Parathyroid adenoma (tissue), 2 donors: ENCODE data around the gene CCDC50.

ENCODE experiments used
- H2AFZ ChIP-seq: fragments of 300-600 bp; sonication (generic); one replicate; pipeline ENCODE4 v1.7.0; 2017; ENCODE audit warnings: antibody characterized with exemption, mild to moderate bottlenecking
- H3K27ac ChIP-seq: fragments of 300-600 bp; sonication (generic); one replicate; pipeline ENCODE4 v1.7.0; 2017
- H3K27me3 ChIP-seq: fragments of 300-600 bp; sonication (generic); one replicate; pipeline ENCODE4 v1.7.0; 2017; ENCODE audit warnings: low read length; ENCODE audit not compliant: control insufficient read depth, insufficient read depth
- H3K36me3 ChIP-seq: fragments of 300-600 bp; sonication (generic); one replicate; pipeline ENCODE4 v1.7.0; 2017; ENCODE audit warnings: low read length; ENCODE audit not compliant: control insufficient read depth, insufficient read depth
- H3K4me1 ChIP-seq: fragments of 300-600 bp; sonication (generic); one replicate; pipeline ENCODE4 v1.7.0; 2017; ENCODE audit warnings: control low read depth
- H3K4me2 ChIP-seq: fragments of 300-600 bp; sonication (generic); one replicate; pipeline ENCODE4 v1.7.0; 2017; ENCODE audit warnings: low read length
- H3K4me3 ChIP-seq: fragments of 300-600 bp; sonication (generic); one replicate; pipeline ENCODE4 v1.7.0; 2017; ENCODE audit warnings: low read depth, low read length
- H3K79me2 ChIP-seq: fragments of 300-600 bp; sonication (generic); one replicate; pipeline ENCODE4 v1.7.0; 2017; ENCODE audit warnings: control low read depth
- H3K9ac ChIP-seq: fragments of 300-600 bp; sonication (generic); one replicate; pipeline ENCODE4 v1.7.0; 2017; ENCODE audit warnings: mild to moderate bottlenecking
- H3K9me3 ChIP-seq: fragments of 300-600 bp; sonication (generic); one replicate; pipeline ENCODE4 v1.7.0; 2017; ENCODE audit warnings: low read length; ENCODE audit not compliant: control insufficient read depth
- CTCF ChIP-seq: fragments of 300-600 bp; sonication (generic); IDR thresholded peaks from one replicate; pipeline ENCODE4 v1.7.0; 2017; ENCODE audit warnings: antibody characterized with exemption, mild to moderate bottlenecking
- donor health status: primary hyperparathyroidism.

The CCDC50 gene

DNA sequence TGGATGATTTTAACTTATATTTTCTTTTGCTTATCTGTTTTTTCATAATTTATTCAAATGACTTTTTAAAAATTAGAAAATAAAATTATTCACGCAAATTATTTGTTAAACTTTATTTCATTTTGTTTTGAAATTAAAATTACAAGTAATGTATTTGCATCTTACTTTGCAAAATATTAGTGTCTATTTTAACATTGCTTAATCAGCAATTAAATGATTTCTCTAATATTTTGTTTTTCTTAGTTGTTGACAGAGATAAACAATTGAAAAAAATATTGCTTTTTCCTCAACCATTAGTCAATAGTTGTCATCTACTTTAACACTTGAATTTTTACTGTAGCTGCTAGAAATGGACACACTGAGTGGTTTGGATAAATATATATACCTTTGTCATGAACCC lies 99.0 kb downstream of the CCDC50 start:
- H3K4me1 ChIP-seq, result no peaks in the 10 kb centered on the region
- H3K9me3 ChIP-seq, result no peaks in the 10 kb centered on the region
- H3K27me3 ChIP-seq, result no peaks in the 10 kb centered on the region
- H3K4me2 ChIP-seq, result no peak overlapping the region
- H3K79me2 ChIP-seq, result no peaks in the 10 kb centered on the region
- no peak overlapping the region for H3K4me3 ChIP-seq
- H3K36me3 ChIP-seq, result no peaks in the 10 kb centered on the region
- no peak overlapping the region for H3K9ac ChIP-seq
- no peak overlapping the region for H3K27ac ChIP-seq
- TF ChIP-seq CTCF, result no peak
- no peak overlapping the region for H2AFZ ChIP-seq

- H3K4me1 ChIP-seq, result no peaks in the 10 kb centered on the region
- H3K36me3 ChIP-seq, result no peaks in the 10 kb centered on the region
- H3K79me2 ChIP-seq, result no peaks in the 10 kb centered on the region
- no peak overlapping the region for H3K27ac ChIP-seq
- TF ChIP-seq CTCF, result no peak
- no peak overlapping the region for H3K9ac ChIP-seq
- H3K27me3 ChIP-seq, result no peaks in the 10 kb centered on the region
- H3K4me2 ChIP-seq, result no peak overlapping the region
- no peaks in the 10 kb centered on the region for H3K9me3 ChIP-seq
- H3K4me3 ChIP-seq, result no peak overlapping the region
- no peak overlapping the region for H2AFZ ChIP-seq
Measured at GRCh38 chr3:191430103-191430502, 100.9 kb downstream of the CCDC50 start.

GRCh38 chr3:191431160-191431822 lies 102.1 kb downstream of the CCDC50 start:
- no peak overlapping the region for H3K27ac ChIP-seq

DNA sequence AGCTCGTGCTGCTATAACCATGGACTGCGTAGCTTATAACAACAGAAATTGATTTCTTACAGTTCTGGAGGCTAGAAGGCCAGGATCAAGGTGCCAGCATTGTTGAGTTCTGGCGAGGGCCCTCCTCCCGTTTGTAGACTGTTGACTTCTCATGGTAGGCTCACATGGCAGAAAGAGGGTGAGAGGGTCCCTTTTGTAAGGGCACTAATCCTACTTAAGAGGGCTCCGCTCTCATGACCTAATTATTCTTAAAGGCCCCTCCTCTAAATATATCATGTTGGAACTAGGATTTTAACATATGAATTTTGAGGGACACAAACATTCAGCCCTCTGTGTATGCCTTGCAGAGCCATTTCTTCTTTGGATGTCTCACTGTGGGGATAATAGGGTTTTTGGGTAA lies 103.0 kb downstream of the CCDC50 start:
- TF ChIP-seq CTCF, result no peak
- Histone ChIP-seq H3K79me2 (no peaks in the 10 kb centered on the region), H3K4me2 (no peak overlapping the region), H3K27me3 (no peaks in the 10 kb centered on the region), H3K9ac (no peak overlapping the region), H3K27ac (no peak overlapping the region), H3K4me1 (no peaks in the 10 kb centered on the region), H3K9me3 (no peaks in the 10 kb centered on the region), H3K36me3 (no peaks in the 10 kb centered on the region), H3K4me3 (no peak overlapping the region), H2AFZ (no peak overlapping the region)

More at GRCh38 chr3:191431160-191431822, 102.1 kb downstream of the CCDC50 start:
- Histone ChIP-seq H3K4me1 (no peaks in the 10 kb centered on the region), H3K9ac (no peak overlapping the region), H2AFZ (no peak overlapping the region), H3K9me3 (no peaks in the 10 kb centered on the region), H3K4me2 (no peak overlapping the region), H3K4me3 (no peak overlapping the region), H3K79me2 (no peaks in the 10 kb centered on the region), H3K36me3 (no peaks in the 10 kb centered on the region), H3K27me3 (no peaks in the 10 kb centered on the region)
- no peak for TF ChIP-seq CTCF

DNA sequence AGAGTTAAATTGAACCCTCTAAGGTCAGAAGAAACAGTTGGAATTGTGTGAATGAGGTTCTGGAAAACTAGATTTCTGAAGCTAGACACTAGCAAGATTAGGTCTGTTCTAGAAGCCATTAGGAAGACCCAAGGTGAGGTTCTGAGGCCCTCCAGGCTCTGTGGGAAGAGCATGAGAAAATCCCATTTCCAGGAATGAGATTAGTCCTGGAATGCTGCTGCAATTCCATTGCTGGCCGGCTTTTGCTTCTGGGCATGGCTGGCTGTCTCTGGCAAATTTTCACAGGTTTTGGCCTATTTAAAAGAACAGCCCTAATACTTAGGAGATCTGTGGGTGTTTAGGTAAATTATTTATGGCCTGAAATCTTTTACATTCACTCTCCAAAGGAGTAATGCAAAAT lies 104.8 kb downstream of the CCDC50 start:
- Histone ChIP-seq H3K9ac (no peak overlapping the region), H3K4me3 (no peak overlapping the region), H3K79me2 (no peaks in the 10 kb centered on the region), H3K27me3 (no peaks in the 10 kb centered on the region), H3K9me3 (no peaks in the 10 kb centered on the region), H3K36me3 (no peaks in the 10 kb centered on the region), H3K4me1 (no peaks in the 10 kb centered on the region), H3K4me2 (no peak overlapping the region), H3K27ac (no peak overlapping the region), H2AFZ (no peak overlapping the region)
- no peak for TF ChIP-seq CTCF
